Eye (tissue), 1 donor: Measurements from ENCODE around the gene FGF6.
"Not testable (repeated sequence)": the region's sequence is repeated elsewhere in the genome, so short reads cannot be mapped to it uniquely, and the experiment has no call there.

Experiments used
- DNase-seq: peaks from one replicate; pipeline ENCODE4 v3.0.0-alpha.2; 2015

The FGF6 gene

GRCh38 chr12:4445156-4446101 lies at the start of gene FGF6:
Gene FGF6 (minus strand): TSS chr12:4445815. CDS start chr12:4445570, 245 bp downstream.
- DNase-seq = no peak

GRCh38 chr12:4490973-4491372 lies 45.4 kb upstream of the FGF6 start:
- DNase-seq = no peak

- no peak for DNase-seq
These were observed 43.9 kb upstream of the FGF6 start for GRCh38 chr12:4489556-4489955.

GRCh38 chr12:4486980-4487379 lies 41.4 kb upstream of the FGF6 start:
- peak; percentile 35 for DNase-seq

- DNase-seq = no peak
These were observed 40.6 kb upstream of the FGF6 start for GRCh38 chr12:4486049-4486699.

GRCh38 chr12:4483885-4484823 lies 38.5 kb upstream of the FGF6 start:
- no peak for DNase-seq

GRCh38 chr12:4482936-4483335 lies 37.3 kb upstream of the FGF6 start:
- no peak for DNase-seq

GRCh38 chr12:4478933-4479332 lies 33.3 kb upstream of the FGF6 start:
- no peak for DNase-seq

GRCh38 chr12:4477129-4477528 lies 31.5 kb upstream of the FGF6 start:
- no peak for DNase-seq

GRCh38 chr12:4472046-4472445 lies 26.4 kb upstream of the FGF6 start:
- DNase-seq = no peak

- DNase-seq = no peak
These were observed 25.6 kb upstream of the FGF6 start for GRCh38 chr12:4471256-4471655.

- DNase-seq = no peak
These were observed 23.4 kb upstream of the FGF6 start for GRCh38 chr12:4468994-4469393.

GRCh38 chr12:4460761-4461160 lies 15.1 kb upstream of the FGF6 start:
- DNase-seq = no peak

- DNase-seq = not testable (repeated sequence)
These were observed 10.2 kb upstream of the FGF6 start for GRCh38 chr12:4455849-4456248.

- no peak for DNase-seq
These were observed 8.8 kb upstream of the FGF6 start for GRCh38 chr12:4454315-4454860.

GRCh38 chr12:4451694-4452093 lies 6.1 kb upstream of the FGF6 start:
- no peak for DNase-seq

- peak; percentile 33 for DNase-seq
These were observed 5.0 kb upstream of the FGF6 start for GRCh38 chr12:4450551-4451112.

- no peak for DNase-seq
These were observed 4.2 kb upstream of the FGF6 start for GRCh38 chr12:4449851-4450221.

- no peak for DNase-seq
These were observed 3.6 kb upstream of the FGF6 start for GRCh38 chr12:4448943-4449850.

GRCh38 chr12:4448371-4448940 lies 2.8 kb upstream of the FGF6 start:
- DNase-seq = no peak

- DNase-seq = no peak
These were observed 1.5 kb upstream of the FGF6 start for GRCh38 chr12:4447151-4447550.
